ENCODE data around the gene PRM2.

DNA sequence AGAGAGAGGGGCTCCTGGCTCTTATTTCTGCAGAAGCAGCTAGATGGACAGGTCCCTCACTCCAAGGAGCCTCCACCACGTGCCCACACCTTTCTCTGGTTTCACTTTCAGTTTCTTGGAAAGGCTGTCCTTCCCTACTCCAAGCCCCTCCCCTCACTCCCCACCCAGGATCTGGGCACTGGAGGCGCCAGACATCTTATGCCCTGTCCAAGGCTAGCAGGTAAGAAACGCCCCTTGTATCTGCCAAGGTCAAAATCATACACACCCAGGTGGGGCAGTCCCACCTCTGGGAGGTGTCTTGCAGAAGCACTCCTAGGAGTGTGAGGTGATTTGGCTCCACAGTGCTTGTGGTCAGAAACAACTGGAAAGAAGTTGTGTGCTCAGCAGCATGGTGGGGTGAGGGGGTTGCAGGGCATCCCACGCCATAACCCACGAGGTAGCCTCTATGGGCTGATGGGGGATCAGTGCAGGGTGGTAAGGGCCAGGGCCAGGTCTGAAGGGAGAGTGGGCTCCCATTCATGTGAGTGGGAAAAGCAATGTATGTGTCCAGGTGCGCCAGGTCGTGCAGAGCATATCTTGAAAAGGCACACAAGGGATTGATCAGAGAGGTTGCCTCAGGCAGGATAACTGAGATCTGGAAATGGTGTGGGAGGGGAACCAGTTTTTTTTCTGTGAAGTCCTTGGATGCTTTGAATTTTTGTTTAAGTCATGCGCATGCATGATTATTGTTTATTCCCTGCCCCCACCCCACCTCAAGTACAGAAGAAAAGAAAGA lies 36.6 kb upstream of the PRM2 start:
- TF ChIP-seq CTCF (IDR thresholded peaks at IDR 0.05): no peak
- no peak for TF ChIP-seq POLR2AphosphoS5 (IDR thresholded peaks at IDR 0.05; ENCODE audit: insufficient read depth in 1 of 2, low read depth in 1 of 2)
